DOHH2 (cell line): ENCODE data around the gene ZIC5.
A peak's percentile ranks its signal among the peaks of the same experiment; 100 is the strongest.

Experiments
- H3F3A ChIP-seq: fragments of 200-600 bp; sonication (generic), shearing (Covaris generic); 2 replicates; pipeline ENCODE4 v1.6.0; 2016; ENCODE audit warnings: antibody characterized with exemption, mild to moderate bottlenecking; ENCODE audit not compliant: control insufficient read depth, insufficient read depth
- H3K27ac ChIP-seq: fragments of 200-600 bp; sonication (generic); 2 replicates; pipeline ENCODE4 v1.5.1; 2014; ENCODE audit warnings: low read depth, mild to moderate bottlenecking, low read length, moderate library complexity
- H3K27me3 ChIP-seq: fragments of 200-600 bp; sonication (generic); 2 replicates; pipeline ENCODE4 v1.6.1; 2014; ENCODE audit warnings: mild to moderate bottlenecking, low read length, mixed read lengths; ENCODE audit not compliant: control insufficient read depth
- H3K36me3 ChIP-seq: fragments of 200-600 bp; sonication (generic); 2 replicates; pipeline ENCODE4 v1.6.1; 2014; ENCODE audit warnings: mild to moderate bottlenecking, low read length, moderate library complexity, mixed read lengths; ENCODE audit not compliant: control insufficient read depth
- H3K4me1 ChIP-seq: fragments of 200-600 bp; sonication (generic); 2 replicates; pipeline ENCODE4 v1.6.1; 2014; ENCODE audit warnings: mild to moderate bottlenecking, low read length, mixed read lengths; ENCODE audit not compliant: control insufficient read depth
- H3K4me2 ChIP-seq: fragments of 200-600 bp; sonication (generic); 2 replicates; pipeline ENCODE4 v1.6.0; 2014; ENCODE audit warnings: mild to moderate bottlenecking, low read length, moderate library complexity
- H3K4me3 ChIP-seq: fragments of 200-600 bp; sonication (generic); 2 replicates; pipeline ENCODE4 v1.5.1; 2014; ENCODE audit warnings: mild to moderate bottlenecking, low read length, mixed read lengths
- H3K79me2 ChIP-seq: fragments of 200-600 bp; sonication (generic); 2 replicates; pipeline ENCODE4 v1.6.1; 2014; ENCODE audit warnings: mild to moderate bottlenecking, low read length, mixed read lengths; ENCODE audit not compliant: control insufficient read depth
- H3K9me2 ChIP-seq: fragments of 200-600 bp; sonication (generic); replicated peaks from 2 replicates; pipeline ENCODE4 v1.6.1; 2014; ENCODE audit warnings: mild to moderate bottlenecking, low read length, mixed read lengths; ENCODE audit not compliant: control insufficient read depth
- H3K9me3 ChIP-seq: fragments of 200-600 bp; sonication (generic); 2 replicates; pipeline ENCODE4 v1.6.1; 2014; ENCODE audit warnings: antibody characterized with exemption, low read length, mixed read lengths; ENCODE audit not compliant: control insufficient read depth, insufficient read depth
- H4K20me1 ChIP-seq: fragments of 200-600 bp; sonication (generic); 2 replicates; pipeline ENCODE4 v1.6.0; 2014; ENCODE audit warnings: low read depth, mild to moderate bottlenecking, antibody characterized with exemption, low read length, moderate library complexity; ENCODE audit not compliant: control insufficient read depth, insufficient read depth
- CTCF ChIP-seq: fragments of 200-600 bp; sonication (generic); IDR thresholded peaks from one replicate; pipeline ENCODE4 v1.5.1; 2014; ENCODE audit warnings: antibody characterized with exemption, mild to moderate bottlenecking, low read depth, low read length; ENCODE audit not compliant: poor library complexity, severe bottlenecking
- EZH2phosphoT487 ChIP-seq: fragments of 200-600 bp; sonication (generic); IDR thresholded peaks from 2 replicates; pipeline ENCODE4 v1.6.1; 2017; ENCODE audit warnings: borderline replicate concordance, mild to moderate bottlenecking, antibody characterized with exemption, low read length, moderate library complexity, mixed read lengths

The ZIC5 gene

DNA sequence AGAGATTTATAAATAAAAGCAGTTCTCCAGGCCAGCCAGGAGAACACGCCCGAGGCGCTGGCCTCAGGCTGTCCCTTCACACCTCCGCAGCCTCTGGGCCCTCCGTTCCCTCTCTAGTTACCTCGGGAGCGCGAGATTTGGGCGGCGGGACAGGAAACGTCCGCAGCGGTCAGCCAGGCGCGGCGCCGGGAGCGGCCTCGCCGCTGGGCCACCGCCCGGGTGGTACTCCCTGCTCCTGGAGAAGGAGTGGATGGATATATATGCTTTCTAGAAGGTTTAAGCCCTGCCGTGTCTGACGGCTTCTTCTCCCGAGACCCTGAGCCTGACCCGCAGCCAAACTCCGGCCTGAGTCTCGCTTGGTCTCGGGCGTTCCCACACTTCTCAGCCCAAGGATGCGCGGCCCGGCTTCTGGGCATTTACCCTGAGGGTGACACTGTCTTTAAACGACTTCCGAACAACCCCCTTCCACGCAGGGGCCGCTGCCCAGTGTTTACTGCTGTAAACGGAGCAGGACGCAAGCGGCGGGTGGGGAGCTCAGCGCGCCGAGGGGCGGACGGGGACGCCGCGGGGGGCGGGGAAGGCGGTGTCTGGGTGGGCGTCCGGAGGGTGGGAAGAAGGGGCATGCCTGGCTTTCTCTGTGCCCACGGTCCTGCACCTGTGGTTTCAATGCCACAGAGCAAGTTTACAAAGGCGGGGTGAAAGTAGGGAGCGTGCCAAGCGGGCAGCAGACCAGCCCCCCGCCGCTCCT, 8.1 kb upstream of the ZIC5 start:
- Histone ChIP-seq H4K20me1 (no peaks in the 10 kb centered on the region), H3K36me3 (no peaks in the 10 kb centered on the region), H3K4me3 (peak overlapping the region; percentile 45), H3K9me3 (no peaks in the 10 kb centered on the region), H3K27me3 (peaks cover 26% of the 10 kb centered on the region), H3F3A (no peaks in the 10 kb centered on the region), H3K27ac (no peak overlapping the region), H3K79me2 (no peaks in the 10 kb centered on the region), H3K9me2 (no peaks in the 10 kb centered on the region), H3K4me2 (peak overlapping the region; percentile 42), H3K4me1 (no peaks in the 10 kb centered on the region)
- TF ChIP-seq EZH2phosphoT487: peak; percentile 63; the same call in 1 of the 2 replicates
- no peak for TF ChIP-seq CTCF

GRCh38 chr13:99978799-99979452, 7.4 kb upstream of the ZIC5 start:
- TF ChIP-seq EZH2phosphoT487: no peak
- TF ChIP-seq CTCF: no peak
- H3K9me2 ChIP-seq: no peaks in the 10 kb centered on the region
- no peaks in the 10 kb centered on the region for H3K79me2 ChIP-seq
- no peaks in the 10 kb centered on the region for H3K36me3 ChIP-seq
- H3K9me3 ChIP-seq: no peaks in the 10 kb centered on the region
- H3K27ac ChIP-seq: no peak overlapping the region
- H3F3A ChIP-seq: no peaks in the 10 kb centered on the region
- H3K4me3 ChIP-seq: no peak overlapping the region
- no peaks in the 10 kb centered on the region for H3K4me1 ChIP-seq
- H4K20me1 ChIP-seq: no peaks in the 10 kb centered on the region
- H3K4me2 ChIP-seq: no peak overlapping the region
- H3K27me3 ChIP-seq: peaks cover 26% of the 10 kb centered on the region

DNA sequence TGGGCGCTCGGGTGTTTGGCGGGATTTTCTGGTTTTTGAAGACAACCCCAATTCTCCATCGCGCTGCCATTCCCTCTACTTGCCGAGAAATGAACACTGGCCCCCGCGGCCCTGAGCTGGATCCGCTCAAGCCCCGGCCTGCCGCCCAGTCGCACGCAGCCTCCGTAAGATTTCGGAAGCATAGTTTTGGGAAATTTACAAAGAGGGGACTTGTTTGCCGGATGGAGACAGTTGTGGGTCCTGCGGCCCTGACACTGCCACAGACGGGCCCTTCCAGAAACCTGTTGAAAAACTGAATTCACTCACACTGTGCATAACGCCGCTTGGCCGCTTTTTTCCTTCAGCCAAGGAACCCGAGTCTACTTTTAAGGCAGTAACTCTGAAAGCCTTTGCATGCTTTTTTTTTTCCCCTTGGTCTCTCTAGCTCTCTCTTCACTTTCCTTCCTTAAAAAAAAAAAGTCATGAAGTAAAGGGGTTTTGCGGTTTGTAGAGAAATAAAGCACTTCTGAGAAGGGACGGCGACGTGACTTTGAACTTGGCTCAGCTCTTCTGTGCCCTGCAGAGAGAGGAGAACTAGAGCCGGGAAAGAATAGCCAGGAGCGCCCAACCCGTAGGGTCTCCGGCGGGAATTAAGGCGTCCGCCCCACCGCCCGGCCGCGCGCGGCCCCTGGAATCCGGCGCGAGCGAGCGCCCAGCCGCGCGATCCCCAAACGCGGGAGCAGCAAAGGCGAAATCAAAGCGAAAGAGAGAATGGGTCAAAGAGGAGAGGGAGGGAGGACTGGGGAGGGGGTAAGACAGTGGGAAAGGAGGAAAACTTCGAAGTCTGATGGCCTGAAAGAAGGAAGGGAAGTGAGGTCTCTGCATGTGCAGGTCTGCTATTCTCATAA, 6.6 kb upstream of the ZIC5 start:
- H3K4me1 ChIP-seq: no peaks in the 10 kb centered on the region
- no peaks in the 10 kb centered on the region for H4K20me1 ChIP-seq
- no peak overlapping the region for H3K27ac ChIP-seq
- peaks cover 26% of the 10 kb centered on the region for H3K27me3 ChIP-seq
- TF ChIP-seq CTCF: no peak
- no peak for TF ChIP-seq EZH2phosphoT487
- no peaks in the 10 kb centered on the region for H3K79me2 ChIP-seq
- no peaks in the 10 kb centered on the region for H3K36me3 ChIP-seq
- H3F3A ChIP-seq: no peaks in the 10 kb centered on the region
- H3K9me2 ChIP-seq: no peaks in the 10 kb centered on the region
- no peaks in the 10 kb centered on the region for H3K9me3 ChIP-seq
- H3K4me2 ChIP-seq: no peak overlapping the region
- H3K4me3 ChIP-seq: no peak overlapping the region
